T-helper 9 cell (primary cell): ENCODE data around the gene STXBP6.
"Not testable (repeated sequence)": the region's sequence is repeated elsewhere in the genome, so short reads cannot be mapped to it uniquely, and the experiment has no call there.

ENCODE experiments used
- DNase-seq: peaks from one replicate; pipeline ENCODE4 v3.0.0-alpha.2; 2020

STXBP6 gene

GRCh38 chr14:24850072-24850471, 199.9 kb downstream of the STXBP6 start:
- no peak for DNase-seq

DNA sequence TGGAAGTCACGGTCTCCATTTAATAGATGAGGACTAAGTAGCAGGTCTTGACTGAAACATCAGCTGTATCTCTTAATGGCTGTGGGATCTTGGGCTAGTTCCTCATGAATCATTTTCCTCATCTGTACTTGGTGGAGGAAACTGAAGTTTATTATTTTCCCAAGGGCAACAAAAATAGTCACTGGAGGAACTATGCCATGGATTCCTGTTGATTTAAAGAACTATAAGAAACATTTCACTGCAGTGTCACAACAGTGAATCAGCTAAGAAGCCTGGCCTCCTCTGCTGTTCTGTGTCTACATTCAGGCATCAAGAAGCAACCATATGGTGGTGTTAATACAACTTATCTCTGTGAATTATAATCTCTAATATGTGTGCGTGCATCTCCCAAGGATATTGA, 200.5 kb downstream of the STXBP6 start:
- no peak for DNase-seq

DNA sequence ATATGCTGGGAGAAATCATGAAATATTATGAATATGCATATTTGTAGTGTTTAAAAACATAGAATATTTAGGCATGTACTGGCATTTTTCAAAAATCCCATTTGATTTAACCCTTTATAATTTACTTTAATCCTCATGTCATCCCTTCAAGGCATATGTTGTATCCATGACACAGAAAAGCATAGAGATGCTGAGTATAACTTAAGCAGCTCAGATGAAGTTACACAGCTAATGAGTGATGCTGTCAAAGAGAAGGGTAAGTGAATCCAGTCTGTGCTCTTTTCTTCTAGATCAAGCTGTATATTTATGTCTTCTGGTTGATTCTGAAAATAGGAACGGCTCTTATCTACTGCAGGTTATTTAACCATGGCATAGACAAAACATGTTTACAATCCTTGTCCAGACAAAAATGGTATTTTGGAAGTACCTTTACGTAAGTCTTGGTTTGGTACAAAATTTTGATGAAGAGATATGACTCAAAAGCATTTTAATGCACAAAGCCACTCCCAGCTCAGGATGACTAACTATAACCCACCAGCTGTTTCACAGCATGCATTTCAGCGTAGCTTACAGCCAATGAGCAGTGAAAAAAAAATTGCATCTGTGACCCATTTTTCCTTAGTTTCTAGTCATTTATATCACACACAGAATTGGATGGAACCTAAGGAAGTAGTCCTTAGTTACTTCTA, 201.7 kb downstream of the STXBP6 start:
- no peak for DNase-seq

GRCh38 chr14:24847568-24848095, 202.3 kb downstream of the STXBP6 start:
- DNase-seq = no peak

DNA sequence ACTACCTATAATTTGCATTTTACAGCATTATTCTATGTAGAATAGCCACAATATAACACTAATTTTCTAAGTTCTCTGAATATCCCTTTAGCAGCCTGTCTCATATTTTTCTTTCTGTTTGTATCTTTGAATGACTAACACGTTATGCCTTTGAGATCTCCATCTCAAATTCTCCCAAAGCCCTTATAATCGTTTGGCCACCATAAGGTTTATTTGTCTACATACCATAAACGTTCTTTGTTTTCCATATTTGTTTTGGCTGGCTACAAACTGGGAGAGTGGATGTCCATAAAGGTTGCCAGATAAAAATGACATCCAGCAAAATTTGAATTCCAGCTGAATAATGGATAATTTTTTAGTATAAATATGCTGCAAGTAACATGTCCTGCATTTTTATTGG, 203.7 kb downstream of the STXBP6 start:
- DNase-seq = no peak

- no peak for DNase-seq
These were observed 204.1 kb downstream of the STXBP6 start for GRCh38 chr14:24845851-24846250.

- no peak for DNase-seq
These were observed 205.9 kb downstream of the STXBP6 start for GRCh38 chr14:24844011-24844410.

GRCh38 chr14:24843494-24843893, 206.5 kb downstream of the STXBP6 start:
- DNase-seq = no peak

DNA sequence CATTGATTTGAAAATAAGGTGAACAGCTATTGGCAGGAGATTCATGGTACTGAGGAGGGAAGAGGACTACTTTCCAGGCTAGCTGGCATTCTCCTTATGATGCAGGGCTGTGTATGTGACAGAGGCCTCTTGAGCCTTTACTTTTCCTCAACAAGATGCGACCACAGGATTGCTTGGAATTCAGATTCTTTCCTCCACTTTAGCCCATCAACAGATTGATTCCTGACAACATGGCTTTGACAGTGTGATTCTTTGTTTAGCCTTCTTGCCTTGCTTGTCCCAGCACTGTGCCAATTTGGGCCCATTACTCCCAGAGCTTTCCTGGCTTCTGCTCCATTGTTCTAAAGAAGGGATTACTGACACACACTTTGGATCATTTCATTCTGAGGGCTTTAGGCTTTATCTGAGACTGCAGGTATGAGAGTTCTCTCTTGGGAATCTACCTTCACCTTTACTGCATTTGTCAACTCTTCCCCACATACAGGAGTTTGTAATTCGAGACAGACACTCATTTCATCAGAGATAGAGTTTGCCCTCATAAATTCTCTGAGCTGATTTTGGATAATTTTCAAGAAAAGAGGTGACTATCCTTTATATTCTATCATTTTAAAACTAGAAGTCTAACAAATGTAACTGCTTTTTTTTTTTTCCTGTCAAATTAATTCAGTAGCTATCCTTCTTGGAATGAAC, 209.6 kb downstream of the STXBP6 start:
- no peak for DNase-seq

GRCh38 chr14:24839617-24840203, 210.2 kb downstream of the STXBP6 start:
- DNase-seq = no peak

DNA sequence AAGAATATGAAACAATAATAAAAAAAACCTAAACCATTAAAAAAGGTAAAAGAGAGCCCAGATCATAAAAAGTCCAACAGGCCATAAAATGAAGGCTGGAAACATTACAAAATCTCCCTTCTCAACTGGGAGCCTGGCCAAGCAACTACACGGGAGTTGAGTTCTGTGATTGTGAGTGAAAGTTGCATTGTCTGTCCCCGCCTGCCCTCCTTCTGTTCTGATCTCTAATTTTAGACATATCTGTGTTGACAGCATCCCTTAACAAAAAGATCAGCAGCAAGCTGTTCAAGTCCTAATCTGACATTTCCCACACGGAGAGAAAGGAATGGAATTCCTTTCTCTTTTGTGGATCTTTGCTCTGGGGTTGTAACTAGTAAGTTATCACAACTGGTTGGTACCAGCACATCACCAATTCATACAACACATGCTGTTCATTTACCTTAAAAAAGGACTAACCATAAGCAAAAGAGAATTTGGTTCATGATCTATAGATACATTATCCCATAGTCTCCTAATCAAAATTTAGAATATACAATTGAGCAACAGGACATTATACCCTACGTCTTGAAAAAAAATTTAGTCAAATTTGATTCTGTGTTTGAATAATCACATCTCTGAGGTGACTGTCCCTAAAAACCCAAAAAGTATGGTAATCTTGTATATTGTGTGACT, 210.9 kb downstream of the STXBP6 start:
- DNase-seq = no peak

- no peak for DNase-seq
These were observed 212.5 kb downstream of the STXBP6 start for GRCh38 chr14:24837280-24838046.

- not testable (repeated sequence) for DNase-seq
These were observed 213.6 kb downstream of the STXBP6 start for GRCh38 chr14:24836324-24836723.

GRCh38 chr14:24834956-24835355, 215.0 kb downstream of the STXBP6 start:
- no peak for DNase-seq

DNA sequence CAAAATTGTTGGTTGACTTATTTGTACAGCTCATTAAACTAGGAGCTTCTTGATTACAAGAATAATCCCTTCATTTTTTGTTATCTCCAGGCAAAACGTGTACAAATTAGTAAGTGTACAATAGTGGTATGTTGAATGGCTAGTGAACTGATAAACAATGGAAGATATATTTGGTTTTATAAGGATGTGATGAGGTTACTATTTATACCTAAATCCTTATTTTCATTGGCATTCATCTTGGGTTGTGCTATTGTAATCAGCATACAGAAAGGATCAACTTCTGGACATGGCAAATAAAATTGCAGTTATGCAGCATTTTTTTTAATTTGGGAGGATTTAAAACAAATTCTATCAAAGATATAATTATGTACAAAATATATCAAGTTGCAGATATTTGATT, 216.6 kb downstream of the STXBP6 start:
- DNase-seq = no peak

DNA sequence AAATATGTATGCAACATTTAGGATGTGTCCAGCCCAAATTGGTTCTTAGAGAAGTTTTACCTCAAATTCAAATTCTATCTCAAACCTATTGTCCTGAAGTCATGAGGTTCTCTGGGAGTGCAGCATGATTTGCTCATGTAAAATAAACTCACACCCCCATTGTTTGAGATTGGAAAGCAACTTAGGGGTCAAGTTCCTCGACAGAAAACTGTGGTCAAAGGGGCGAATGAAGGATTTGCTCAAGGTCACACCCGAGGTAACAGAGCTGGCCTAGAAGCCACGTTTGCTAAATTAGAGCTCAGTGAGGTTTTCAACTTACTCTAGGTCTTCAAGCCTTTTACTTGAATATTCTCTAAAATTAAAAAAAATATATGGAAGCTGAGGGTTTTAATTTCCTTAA, 218.3 kb downstream of the STXBP6 start:
- DNase-seq = no peak

DNA sequence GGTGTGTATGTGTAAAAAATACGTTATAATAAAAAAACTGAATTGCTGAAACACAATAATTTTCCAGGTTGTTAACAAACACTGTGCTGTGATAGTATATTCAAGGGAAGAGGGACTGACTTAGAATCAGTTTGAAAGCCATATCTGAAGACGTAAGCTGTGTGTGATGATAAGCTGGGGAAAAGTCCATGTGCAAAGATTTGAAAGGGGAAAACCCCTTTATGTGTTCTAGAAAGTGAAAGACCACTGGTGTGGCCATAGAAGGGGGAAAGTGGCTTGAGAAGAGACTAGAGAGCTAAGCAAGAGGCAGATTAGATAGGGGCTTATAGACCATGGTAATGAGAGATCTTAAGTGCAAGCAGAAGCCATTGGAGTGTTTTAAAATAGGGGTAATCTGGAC, 220.1 kb downstream of the STXBP6 start:
- DNase-seq = no peak

DNA sequence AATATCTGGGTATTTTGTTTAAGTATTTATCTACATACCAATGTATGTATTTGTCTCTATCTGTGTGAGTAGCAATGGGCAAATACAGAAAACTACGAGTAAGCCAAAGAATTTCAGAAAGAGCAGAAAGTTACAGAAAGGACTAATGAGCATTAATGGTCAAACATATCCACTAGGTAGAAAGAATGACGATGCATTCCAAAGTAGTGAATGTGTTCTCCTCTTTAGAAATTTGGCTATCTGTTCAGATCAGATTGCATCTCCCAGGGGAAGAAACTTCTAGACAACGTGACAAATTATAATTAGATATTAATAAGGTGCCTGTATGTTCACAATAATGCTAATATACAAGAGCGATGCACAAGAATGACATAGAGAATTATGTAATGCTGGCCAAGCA, 221.5 kb downstream of the STXBP6 start:
- no peak for DNase-seq

DNA sequence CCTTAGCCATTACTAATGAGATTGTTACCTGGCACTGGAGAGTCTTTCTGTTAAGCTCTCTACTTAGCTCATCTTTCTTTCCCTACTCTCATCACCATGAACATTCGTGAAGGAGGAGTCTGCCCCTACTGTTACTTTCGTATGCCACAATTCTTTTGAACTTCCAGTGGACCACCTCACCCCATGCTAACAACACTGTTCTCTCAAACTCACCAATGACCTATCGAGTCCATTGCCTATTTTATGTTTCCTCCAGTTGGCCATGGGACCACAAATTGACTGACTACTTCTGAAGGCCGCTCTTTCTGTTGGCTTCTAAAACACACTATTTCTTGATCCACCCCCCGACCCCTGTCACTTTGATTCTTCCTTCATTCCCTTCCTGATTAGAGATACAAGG, 223.6 kb downstream of the STXBP6 start:
- DNase-seq = no peak

GRCh38 chr14:24820616-24821015, 229.3 kb downstream of the STXBP6 start:
- no peak for DNase-seq

GRCh38 chr14:24818823-24819341, 231.1 kb downstream of the STXBP6 start:
- no peak for DNase-seq

- no peak for DNase-seq
These were observed 231.7 kb downstream of the STXBP6 start for GRCh38 chr14:24818058-24818822.
